Uterus (tissue), 4 donors: ENCODE results near the gene ERCC5. TPM values are rescaled to one million over a fixed set of nuclear protein-coding genes. Genes with fewer than 3 reads are reported as not detected.

Experiments used
- DNase-seq, 2 donors: peaks; one replicate each; pipeline ENCODE4 v3.0.0-alpha.2; 2019 to 2020
- H3K27ac ChIP-seq, 2 donors: fragments of 200-600 bp; sonication (generic); 1 replicate in 1 of 2; 2 replicates in 1 of 2; pipeline ENCODE4 v1.5.1; 2016 to 2018
- H3K27me3 ChIP-seq, 2 donors: fragments of 200-600 bp; sonication (generic); one replicate each; pipeline ENCODE4 v1.5.1; 2018 to 2019; ENCODE audit warnings: control low read depth in 1 of 2
- H3K36me3 ChIP-seq, 2 donors: fragments of 200-600 bp; sonication (generic); one replicate each; pipeline ENCODE4 v1.5.1; 2019; ENCODE audit warnings: control low read depth in 1 of 2
- H3K4me1 ChIP-seq, 2 donors: fragments of 200-600 bp; sonication (generic); one replicate each; pipeline ENCODE4 v1.5.1; 2018 to 2019; ENCODE audit warnings: control low read depth in 1 of 2
- H3K4me3 ChIP-seq, 2 donors: fragments of 200-600 bp; sonication (generic); 1 replicate in 1 of 2; 2 replicates in 1 of 2; pipeline ENCODE4 v1.5.1; 2018 to 2019; ENCODE audit warnings: mild to moderate bottlenecking in 1 of 2
- H3K9me3 ChIP-seq, 2 donors: fragments of 200-600 bp; sonication (generic); one replicate each; pipeline ENCODE4 v1.5.1; 2019; ENCODE audit warnings: control low read depth in 1 of 2
- POLR2A ChIP-seq, 2 donors: fragments of 450-650 bp; IDR thresholded peaks; one replicate each; pipeline ENCODE4 v1.6.1; 2016; ENCODE audit warnings: antibody characterized with exemption in 2 of 2, mild to moderate bottlenecking in 1 of 2, moderate library complexity in 1 of 2
- intact Hi-C: fragments of 100-400 bp; cut with DNase I; formaldehyde crosslinking; loops from one replicate; pipeline ENCODE4 v1.15.1; 2023; ENCODE audit warnings: low total_unique reads
- total RNA-seq, 4 donors: library from RNA; depleted of rRNA in 3 of 4; stranded (reverse); fragments of >200 nt in 3 of 4; gene quantifications; one replicate each; pipeline versions ENCODE4 v1.1.0 to v1.2.4, GENCODE V29; 2014 to 2023
- TF ChIP-seq, protein P1 (sequence below), 4 experiments: fragments of 200-600 bp in 2 of 4; fragments of 450-650 bp in 2 of 4; sonication (generic) in 2 of 4; IDR thresholded peaks; one replicate each; pipeline ENCODE4 v1.5.1; 2016 to 2019; ENCODE audit warnings: antibody characterized with exemption in 4 of 4, mild to moderate bottlenecking in 2 of 4, moderate library complexity in 1 of 4
- donor health status: DM: yes; HTN: yes; CAD: no.

The ERCC5 gene
- total RNA-seq, 4 donors from 2014 or later: 43.7 to 134 (median 76.4) TPM

DNA sequence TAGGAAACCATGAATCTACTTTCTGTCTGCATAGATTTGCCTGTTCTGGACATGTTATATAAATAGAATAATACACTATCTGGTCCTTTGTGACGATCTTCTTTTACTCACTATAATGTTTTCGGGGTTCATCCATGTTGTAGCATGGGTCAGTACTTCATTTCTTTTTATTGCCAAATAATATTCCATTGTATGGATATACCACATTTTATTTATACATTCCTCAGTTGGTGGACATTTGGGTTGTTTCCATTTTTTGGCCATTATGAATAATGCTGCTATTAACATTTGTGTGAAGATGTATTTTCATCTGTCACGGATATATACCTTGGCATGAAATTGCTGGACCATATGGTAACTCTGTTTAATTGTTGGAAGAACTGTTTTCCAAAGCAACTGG lies 40.2 kb upstream of the ERCC5 start:
- intact Hi-C loops: no loop called here
- no peak overlapping the region for H3K27ac ChIP-seq
- H3K4me3 ChIP-seq: no peak overlapping the region
- DNase-seq: no peak
- no peaks in the 10 kb centered on the region for H3K36me3 ChIP-seq
- TF ChIP-seq, protein P1, sequence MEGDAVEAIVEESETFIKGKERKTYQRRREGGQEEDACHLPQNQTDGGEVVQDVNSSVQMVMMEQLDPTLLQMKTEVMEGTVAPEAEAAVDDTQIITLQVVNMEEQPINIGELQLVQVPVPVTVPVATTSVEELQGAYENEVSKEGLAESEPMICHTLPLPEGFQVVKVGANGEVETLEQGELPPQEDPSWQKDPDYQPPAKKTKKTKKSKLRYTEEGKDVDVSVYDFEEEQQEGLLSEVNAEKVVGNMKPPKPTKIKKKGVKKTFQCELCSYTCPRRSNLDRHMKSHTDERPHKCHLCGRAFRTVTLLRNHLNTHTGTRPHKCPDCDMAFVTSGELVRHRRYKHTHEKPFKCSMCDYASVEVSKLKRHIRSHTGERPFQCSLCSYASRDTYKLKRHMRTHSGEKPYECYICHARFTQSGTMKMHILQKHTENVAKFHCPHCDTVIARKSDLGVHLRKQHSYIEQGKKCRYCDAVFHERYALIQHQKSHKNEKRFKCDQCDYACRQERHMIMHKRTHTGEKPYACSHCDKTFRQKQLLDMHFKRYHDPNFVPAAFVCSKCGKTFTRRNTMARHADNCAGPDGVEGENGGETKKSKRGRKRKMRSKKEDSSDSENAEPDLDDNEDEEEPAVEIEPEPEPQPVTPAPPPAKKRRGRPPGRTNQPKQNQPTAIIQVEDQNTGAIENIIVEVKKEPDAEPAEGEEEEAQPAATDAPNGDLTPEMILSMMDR (IDR thresholded peaks at IDR 0.05): no peak
- no peak for TF ChIP-seq POLR2A (IDR thresholded peaks at IDR 0.05)
- no peaks in the 10 kb centered on the region for H3K27me3 ChIP-seq
- H3K4me1 ChIP-seq: no peaks in the 10 kb centered on the region
- H3K9me3 ChIP-seq: peaks cover 0 to under 1% of the 10 kb centered on the region in 2 donors

DNA sequence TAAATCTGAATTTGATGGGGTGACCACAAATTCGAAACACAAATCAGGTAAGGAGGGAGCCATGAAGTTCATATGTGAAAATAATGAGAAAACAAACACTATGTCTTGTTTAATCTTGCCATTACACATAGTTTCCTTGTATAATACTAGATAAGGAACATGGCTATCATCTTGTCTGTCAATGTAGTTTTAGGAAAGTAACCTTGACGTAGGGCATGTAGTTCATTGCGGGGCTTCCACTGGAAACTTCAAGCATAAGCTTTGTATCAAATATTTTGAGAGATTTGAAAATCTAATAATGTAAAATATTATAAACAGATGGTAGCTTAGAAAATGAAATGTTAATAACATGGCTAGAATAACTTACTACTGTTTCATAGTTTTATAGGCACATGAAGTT lies 38.1 kb upstream of the ERCC5 start:
- Histone ChIP-seq H3K27ac (no peak overlapping the region), H3K4me3 (no peak overlapping the region), H3K27me3 (no peaks in the 10 kb centered on the region), H3K9me3 (peaks cover 0 to 3% of the 10 kb centered on the region in 2 donors), H3K36me3 (no peaks in the 10 kb centered on the region), H3K4me1 (no peaks in the 10 kb centered on the region)
- no peak for DNase-seq
- TF ChIP-seq POLR2A (IDR thresholded peaks at IDR 0.05): no peak
- TF ChIP-seq, protein P1 (IDR thresholded peaks at IDR 0.05): no peak
- intact Hi-C loops: no loop called here

DNA sequence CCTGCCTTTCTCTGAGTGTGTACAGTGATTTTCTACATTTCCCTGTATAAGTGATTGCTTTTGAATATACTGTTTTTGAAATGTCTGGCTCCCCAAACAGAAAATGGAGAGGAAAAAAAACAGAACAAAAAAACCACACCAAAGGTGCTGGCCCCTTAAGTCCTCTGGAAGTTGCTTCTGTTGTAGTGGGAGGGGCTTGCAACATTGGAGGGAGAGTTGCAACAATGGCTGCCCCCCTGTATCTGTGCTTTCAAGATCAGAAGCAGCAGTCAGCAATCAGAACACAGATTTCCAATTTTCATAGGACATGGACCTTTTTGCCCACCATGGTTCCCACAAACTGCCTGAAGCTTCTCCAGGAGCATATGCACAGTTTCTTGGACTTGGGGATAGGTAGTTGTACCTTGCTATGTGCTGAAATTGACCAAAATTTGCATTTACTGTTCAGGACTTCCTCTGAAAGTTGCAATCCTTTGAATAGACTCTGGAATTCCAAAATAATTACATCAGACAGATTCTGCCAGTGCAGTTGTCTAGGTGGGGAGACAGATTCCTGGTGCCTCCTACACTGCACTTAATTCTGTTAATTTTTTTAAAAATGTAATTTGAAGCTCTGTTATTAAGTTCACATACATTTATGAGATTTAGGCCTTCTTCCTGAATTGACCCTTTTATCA lies 33.1 kb upstream of the ERCC5 start:
- DNase-seq: no peak
- no peaks in the 10 kb centered on the region for H3K27me3 ChIP-seq
- no peaks in the 10 kb centered on the region for H3K36me3 ChIP-seq
- TF ChIP-seq, protein P1 (IDR thresholded peaks at IDR 0.05): no peak
- no peak for TF ChIP-seq POLR2A (IDR thresholded peaks at IDR 0.05)
- H3K27ac ChIP-seq: no peak overlapping the region
- intact Hi-C loops: no loop called here
- no peak overlapping the region for H3K4me3 ChIP-seq
- H3K4me1 ChIP-seq: no peaks in the 10 kb centered on the region
- H3K9me3 ChIP-seq: peaks cover 0 to 3% of the 10 kb centered on the region in 2 donors

DNA sequence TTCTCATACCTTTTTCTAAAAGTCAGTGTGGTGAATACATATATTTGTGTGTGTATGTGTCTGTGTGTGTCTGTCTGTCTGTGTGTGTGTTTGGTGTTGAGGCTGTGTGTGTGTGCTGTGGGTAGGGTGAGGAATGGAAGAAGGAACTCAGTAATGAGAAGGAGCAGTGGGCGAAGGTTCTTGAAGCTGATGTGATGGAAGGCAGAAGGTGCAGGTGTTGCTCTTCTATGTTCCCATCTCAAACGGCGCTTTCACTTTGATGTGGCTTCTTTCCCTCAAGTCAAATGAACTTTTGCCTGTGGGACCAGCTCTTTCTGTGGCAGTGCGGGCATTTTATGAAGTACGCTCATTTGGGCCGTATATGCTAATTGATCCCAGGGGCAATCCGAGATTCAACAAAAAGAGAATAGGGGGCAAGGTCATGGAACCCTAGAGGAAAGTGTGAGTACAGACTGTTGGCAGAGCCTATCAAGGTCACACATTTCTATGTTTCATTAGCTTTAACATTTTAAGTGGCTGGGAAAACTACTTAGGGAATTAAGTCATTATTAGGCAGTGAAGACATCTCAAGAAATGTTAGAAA lies 31.7 kb upstream of the ERCC5 start:
- TF ChIP-seq POLR2A (IDR thresholded peaks at IDR 0.05): no peak
- TF ChIP-seq, protein P1 (IDR thresholded peaks at IDR 0.05): no peak
- intact Hi-C loops: no loop called here
- Histone ChIP-seq H3K4me1 (no peaks in the 10 kb centered on the region), H3K4me3 (no peak overlapping the region), H3K27me3 (no peaks in the 10 kb centered on the region), H3K9me3 (peaks cover 0 to 3% of the 10 kb centered on the region in 2 donors), H3K36me3 (no peaks in the 10 kb centered on the region), H3K27ac (no peak overlapping the region)
- no peak for DNase-seq

DNA sequence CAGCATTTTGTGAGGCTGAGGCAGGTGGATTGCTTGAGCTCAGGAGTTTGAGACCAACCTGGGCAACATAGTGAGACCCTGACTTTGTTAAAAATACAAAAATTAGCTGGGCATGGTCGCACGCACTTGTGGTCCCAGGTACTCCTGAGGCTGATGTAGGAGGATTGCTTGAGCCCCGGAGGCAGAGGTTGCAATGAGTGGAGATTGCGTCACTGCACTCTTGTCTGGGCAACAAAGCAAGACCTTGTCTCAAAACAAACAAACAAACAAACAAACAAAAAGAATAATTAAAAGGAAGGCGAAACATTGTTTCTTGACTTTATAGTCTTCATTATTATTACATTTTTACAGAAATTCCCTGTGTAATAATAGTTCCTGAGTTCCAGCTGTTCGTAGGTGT lies 31.0 kb upstream of the ERCC5 start:
- no peaks in the 10 kb centered on the region for H3K36me3 ChIP-seq
- H3K27me3 ChIP-seq: no peaks in the 10 kb centered on the region
- intact Hi-C loops: no loop called here
- no peak overlapping the region for H3K4me3 ChIP-seq
- TF ChIP-seq POLR2A (IDR thresholded peaks at IDR 0.05): no peak
- TF ChIP-seq, protein P1 (IDR thresholded peaks at IDR 0.05): no peak
- peaks cover 0 to 3% of the 10 kb centered on the region in 2 donors for H3K9me3 ChIP-seq
- H3K4me1 ChIP-seq: no peaks in the 10 kb centered on the region
- H3K27ac ChIP-seq: no peak overlapping the region
- DNase-seq: no peak
